HG03064 (cell line): Measurements from ENCODE around the gene PLK5.

ENCODE experiments used
- ATAC-seq: cut with Tn5 transposase; IDR thresholded peaks from one replicate; pipeline ENCODE4 v1.9.1; 2021; ENCODE audit warnings: low read depth; ENCODE audit not compliant: unreplicated experiment

The PLK5 gene

DNA sequence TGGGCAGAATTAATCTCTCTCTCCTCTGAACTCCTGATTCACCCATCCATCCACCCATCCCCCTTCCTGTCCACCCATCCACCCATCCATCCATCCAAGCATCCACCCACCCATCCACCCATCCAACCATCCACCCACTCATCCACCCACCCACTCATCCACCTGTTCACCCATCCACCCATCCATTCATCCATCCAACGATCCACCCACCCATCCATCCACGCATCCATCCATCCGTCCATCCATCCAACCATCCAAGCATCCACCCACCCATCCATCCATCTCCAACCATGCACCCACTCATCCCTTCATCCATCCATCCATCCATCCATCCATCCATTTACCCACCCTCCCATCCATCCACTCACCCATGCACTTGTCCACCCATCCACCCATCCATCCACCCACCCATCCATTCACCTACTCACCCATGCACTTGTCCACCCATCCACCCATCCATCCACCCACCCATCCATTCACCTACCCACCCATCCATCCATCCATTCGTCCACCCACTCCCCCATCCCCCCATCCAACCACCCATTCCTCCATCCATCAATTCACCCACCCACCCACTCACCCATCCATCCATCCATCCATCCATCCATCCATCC, 25.6 kb downstream of the PLK5 start:
- ATAC-seq: no peak

DNA sequence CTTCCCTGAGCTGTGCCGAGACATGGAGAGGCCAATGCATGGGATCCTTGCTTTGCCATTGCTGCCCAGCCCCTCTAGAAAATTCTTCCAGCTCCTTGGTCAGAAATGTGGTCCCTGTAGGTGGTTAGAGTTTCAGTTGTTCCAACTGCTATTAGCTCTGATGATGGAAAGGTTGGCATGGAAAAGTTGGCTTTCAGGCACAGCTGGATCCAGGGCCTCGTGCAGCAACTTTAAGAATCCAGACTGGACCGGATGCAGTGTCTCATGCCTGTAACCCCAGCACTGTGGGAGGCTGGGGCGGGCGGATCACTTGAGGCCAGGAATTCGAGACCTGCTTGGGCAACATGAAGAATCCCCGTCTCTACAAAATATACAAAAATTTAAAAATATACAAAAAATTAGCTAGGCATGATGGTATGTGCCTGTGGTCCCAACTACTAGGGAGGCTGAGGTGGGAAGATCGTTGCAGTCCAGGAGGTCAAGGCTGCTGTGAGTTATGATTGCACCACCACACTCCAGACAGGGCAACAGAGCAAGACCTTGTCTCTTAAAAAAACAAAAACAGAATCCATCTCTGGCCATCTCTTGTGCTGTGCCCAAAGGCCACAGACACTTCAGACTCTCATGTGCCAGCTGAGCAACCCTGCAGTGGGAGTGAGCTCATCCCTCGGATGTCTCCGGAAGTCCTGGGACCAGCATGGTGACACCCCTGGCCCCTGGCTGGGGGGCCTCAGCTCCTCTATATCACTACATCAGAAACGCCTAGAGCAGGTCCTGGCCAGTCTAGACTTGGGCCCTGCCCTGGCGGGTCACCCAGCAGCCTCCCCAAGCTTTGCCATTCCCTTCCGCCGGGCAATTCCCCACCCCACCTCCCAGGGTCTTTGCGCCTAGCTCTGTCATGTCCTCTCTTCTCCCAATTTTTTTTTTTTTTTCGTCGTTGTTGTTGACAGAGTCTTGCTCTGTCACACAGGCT, 27.5 kb downstream of the PLK5 start:
- ATAC-seq: no peak

DNA sequence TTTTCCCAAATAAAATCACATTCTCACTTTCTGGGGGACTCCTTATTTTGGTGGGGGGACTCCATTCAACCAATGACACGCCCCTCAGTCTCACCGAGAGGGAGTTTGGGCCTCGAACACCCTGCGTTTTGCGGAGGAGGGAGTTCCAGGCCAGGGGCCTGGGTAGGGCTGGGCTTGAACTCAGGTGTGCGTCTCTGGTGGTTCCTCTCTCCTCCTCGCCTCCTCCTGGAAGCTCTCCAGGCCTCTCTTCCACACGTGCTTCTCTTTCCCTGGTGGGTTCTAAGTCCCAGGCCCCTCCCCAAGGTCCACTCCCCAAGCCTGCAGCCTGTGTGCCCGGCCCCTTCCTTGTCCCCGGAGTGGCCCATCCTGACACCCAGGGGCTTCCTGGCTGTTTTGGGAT, 29.5 kb downstream of the PLK5 start:
- ATAC-seq: no peak

DNA sequence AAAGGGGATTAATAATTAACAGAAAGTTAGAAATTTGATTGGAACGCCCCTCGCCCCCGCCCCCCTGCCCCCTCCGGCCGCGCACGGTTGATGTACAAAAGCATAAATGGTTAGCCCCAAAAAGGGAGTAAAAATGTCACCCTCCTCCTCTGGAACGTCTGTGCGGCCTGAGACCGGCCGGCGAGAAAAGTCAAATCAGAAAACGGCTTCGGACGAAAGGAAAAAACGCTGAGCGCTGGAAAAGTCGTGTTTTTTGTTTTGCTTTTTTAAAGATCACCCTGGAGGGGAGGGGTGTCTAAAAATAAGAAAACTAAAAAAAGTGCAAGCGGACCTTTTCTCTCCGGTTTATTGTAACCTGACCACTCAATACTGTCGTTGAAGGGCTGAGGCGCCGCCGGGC, 31.1 kb downstream of the PLK5 start:
- ATAC-seq: no peak

DNA sequence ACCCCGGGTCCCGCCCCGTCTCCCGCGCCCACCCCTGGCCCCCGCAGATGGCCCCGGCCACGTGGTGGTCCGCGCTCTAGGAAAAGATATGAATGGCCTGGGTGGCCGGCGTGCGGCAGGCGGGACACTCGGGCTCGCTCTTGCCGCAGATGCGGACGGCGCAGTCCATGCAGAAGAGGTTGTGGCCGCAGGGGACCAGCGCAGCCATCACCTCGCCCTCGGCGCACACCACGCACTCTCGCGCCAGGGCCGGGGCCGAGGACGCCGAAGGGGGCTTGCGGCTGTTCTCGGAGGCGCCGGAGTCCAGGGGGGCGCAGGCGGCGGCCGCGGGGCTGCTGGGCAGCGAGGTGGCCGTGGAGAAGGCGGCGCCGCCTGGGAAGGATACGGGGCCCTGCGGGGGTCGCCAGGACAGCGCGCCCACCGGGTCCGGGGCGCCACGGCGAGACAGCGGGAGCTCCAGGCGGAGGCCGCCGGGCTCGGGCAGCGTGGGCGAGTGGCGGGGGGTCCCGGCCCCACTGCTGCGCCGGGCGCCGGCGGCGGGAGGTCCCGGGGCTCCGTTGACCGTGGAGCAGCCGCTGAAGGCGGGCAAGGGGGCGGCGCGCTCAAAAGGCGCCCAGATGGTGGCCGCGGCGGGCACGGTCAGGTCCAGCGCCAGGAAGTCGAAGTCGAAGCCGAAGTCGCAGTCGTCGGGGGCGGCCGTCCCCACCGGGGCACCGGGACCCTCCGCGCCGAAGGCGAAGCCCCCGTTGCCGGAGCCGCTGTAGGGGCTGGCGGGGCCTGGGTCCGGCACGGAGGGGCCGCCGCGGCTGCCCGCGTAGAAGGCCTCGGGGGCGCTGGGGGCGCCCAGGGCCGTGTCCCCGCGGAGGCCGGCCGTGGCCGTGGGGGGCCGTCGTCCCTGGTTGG, 31.9 kb downstream of the PLK5 start:
- ATAC-seq: no peak

DNA sequence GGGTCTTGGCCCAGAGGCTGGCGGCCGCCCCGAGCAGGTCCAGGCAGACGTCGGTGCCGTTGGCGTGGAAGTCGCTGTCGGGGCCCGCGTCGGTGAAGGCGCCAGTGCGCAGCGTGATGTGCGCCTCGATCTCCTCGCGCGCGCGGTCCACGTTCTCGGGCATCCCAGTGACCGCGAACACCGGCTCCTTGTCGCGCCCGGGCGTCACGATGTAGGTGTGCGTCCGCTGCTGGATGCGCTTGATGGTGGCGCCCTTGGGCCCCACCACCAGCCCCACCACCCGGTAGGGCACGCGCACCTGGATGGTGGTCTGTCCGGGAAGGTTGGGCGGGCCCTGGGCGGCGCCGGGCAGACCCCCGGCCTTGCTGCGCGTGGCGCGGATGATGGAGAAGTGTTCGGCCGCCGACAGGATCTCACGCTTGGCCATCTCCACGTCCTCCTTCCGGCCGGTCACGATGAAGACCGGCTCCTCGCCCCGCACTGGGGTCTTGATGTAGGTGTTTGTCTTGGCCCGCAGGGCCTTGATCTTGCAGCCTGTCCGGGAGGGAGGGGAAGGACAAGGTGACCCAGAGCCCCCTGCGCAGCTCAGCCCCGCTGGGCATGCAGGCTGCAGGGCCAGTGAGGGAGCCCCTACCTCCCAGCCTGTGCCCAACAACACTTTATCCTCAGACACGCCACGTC, 32.7 kb downstream of the PLK5 start:
- no peak for ATAC-seq

DNA sequence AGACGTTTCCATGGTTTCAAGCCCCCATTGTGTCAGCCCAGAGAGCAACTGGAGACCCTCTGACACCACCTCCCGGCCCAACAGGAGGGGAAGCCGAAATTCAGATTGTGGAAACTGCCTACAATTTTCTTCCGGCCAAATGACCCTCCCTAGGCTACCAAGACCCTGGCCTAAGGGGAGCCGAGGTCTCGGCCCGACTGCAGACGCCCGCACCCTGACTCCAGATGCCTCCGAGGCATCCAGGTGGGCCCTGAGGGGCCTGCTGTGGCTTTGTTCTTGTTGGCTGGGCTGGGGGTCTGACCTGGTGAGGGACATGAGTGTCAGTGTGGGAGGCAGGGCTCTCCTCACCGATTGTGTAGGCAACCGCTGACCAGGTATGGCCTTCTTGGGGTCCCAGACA, 34.7 kb downstream of the PLK5 start:
- no peak for ATAC-seq

DNA sequence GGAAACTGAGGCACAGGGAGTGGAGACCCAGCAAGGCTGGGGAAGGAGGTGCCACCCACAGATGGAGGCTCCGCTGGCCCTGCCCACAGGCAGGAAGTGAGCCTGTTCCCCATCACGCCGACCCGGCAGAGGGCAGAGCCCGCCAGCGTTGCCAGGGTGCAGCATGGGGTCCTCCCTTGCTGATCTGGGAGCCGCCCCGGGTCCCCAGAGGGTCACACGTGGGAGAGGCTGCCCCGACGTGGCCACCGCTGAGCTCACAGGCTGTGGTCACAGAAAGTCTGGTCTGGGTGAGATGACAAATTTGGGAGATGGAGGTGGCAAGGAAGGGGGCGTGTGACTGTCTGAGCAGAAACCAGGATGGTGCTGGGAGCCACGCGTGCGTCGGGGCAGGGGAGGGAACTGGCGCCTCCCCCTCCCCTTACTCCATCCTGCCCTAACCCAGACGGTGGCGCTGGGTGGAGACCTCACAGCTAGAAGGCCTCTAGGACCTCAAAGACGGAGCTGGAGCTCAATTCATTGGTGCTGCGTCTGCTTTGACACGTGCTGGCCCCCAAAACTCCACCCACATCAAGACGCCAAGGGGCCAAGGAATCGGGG, 36.5 kb downstream of the PLK5 start:
- no peak for ATAC-seq

DNA sequence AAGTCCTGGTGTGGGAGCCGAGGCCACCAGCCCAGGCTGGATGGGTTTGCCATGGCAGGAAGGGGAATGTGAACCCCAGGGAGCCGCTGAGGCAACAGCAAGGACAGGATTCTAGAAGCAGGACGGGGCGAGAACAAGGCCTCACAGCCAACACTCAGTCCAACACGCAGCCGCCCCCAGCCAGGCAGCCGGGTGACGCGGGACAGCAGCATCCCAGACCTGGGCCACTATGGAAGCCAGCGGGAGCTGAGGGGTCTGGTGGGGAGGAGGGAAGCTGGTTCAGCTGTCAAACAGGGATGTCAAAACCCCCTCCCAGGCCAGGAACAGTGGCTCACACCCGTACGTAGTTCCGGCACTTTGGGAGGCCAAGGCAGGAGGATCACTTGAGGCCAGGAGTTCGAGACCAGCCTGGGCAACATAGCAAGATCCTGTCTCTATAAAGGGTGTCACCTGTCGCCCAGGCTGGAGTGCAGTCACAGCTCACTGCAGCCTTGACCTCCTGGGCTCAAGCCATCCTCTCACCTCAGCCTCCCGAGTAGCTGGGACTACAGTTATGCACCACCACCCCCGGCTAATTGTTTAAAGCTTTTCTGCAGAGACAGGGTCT, 37.5 kb downstream of the PLK5 start:
- ATAC-seq: no peak

DNA sequence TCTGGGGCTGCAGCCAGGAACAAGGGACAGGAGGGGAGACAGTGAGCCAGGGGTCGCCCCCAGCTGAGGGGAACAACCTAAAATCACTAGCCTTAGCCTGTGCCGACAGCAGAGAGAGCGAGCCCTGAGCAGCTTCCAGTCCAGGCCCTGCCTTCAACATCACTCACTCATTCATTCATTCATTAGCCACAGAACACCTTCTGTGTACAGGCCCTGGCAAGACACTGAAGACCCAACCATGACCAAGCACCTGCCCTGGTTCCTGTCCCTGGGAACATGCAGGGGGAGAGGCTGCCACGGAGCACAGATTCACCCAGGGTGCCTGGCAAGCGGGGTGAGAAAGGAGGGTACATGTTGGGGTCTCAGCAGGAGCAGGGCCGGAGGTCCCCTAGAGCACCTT, 39.4 kb downstream of the PLK5 start:
- ATAC-seq: no peak

DNA sequence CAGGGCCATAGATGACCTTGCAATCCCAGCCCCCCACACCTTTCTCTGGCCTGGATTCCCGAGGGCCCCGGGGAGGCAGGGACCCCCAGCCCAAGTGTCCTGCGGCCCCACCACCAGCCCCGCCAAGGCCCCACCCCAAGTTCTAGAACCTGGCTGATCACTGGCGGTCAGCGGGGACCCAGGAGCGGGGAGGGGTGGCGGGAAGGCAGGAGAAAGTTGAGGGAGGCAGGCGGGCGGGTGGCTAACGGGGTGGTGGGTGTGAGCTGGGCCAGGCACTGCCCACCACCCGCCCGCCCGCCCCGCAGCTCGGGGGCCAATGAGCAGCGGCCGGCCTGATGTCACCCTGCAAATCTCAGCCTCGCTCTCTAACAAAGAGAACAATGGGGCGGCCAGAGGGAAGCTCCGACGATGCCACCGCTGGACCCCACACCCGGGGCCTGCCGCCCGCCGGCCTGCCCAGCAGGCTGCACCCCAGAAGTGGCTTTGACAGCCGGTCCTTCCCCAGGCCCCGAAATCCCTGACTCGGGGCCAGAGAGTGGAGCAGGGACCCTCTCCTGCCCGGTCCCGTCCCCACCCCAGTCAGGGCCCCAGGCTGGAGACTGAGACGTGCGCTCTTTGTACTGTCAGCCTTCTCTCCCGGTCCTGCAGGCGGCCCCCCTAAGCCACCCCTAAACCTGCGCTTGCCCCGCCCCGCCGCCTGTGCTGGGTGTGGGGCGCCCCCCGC, 42.7 kb downstream of the PLK5 start:
- ATAC-seq: no peak

DNA sequence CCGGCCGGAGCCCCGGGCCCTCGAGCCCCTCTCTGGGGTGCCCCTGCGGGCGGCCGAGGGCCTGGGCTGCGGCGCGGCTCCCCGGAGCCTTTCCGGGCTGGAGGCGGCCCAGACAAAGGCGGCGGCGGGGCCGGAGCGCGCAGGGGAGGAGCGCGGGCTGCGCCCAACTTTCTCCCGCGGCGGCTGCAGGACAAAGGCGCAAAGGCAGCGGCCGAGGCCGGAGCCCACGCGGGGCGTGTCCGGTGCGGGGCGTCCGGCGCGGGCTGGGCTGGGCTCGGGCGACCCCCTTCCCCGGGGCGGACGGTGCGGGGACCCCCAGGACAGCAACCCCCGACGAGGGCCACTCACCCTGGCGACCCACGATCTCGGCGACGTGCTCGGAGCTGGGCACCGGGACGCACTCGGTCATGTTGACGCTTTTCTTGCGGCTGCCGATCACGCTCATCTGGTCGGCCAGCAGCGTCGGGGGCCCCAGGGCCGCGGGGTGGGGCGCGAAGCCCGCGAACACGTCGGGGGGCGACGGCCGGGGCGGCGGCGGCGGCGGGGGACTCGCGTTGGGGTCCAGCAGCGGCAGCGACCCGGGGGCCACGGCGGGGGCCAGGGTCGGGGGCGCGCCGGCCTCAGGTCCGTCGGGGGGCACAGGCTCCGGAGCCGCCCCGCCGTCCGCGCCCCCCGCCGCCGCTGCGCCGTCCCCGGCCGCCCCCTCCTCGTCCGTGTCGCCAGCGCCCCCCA, 43.4 kb downstream of the PLK5 start:
- no peak for ATAC-seq

DNA sequence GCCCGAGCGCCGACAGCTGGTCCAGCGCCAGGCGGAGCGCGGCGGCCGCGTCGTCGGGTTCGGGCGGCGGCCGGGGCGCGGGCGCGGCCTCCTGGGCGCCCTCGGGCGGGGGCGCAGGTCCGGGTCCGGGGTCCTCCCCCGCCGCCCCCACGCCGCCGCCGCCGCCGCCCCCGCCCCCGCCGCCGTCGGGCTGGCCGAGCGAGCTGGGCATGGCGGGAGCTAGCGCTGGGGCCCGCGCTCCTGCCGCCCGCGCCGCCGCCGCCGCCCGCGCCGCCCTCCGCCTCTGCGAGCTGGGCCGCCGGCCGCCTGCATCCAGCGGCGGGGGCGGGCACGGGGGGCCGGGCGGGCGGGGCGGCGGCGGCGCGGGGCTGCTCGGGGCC, 44.0 kb downstream of the PLK5 start:
- ATAC-seq: no peak

DNA sequence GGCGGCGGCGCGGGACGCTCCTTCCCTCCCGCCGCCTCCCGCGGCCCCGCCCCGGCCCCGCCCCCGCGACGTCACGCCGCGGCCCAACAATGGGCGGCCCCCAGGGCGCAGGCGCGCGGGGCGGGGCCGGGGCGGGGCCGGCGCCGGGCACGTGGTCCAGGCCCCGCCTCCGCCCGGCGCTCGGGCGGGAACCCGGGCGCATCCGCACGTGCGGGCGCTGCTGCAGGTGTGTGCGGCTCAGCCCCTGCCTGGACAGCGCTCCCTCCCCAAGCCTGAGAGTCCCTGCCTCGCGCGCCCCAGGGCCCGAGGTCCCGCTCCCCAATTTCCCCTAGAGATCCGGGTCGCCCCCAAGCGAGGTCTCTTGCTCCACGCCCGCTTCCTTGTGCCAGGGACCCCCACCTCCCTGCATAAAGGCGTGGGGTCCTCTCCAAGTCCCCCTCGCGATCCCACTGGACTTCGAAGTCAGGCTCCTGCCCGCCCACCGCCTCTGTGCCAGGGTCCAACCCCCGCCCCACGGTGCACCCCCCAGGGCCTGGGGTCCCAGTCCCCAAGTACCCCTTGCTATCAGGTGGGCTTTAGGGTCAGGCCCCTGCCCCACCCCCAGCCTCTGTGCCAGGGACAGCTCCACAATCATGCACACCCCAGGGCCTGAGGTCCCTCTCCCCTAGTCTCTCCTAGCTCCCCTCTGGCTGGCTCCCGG, 44.6 kb downstream of the PLK5 start, which contains the start of gene MEX3D:
TSS of gene MEX3D (minus strand) at position 6 of the 700 bp plus-strand sequence. CDS start 267 bp downstream, outside the sequence.
- no peak for ATAC-seq

DNA sequence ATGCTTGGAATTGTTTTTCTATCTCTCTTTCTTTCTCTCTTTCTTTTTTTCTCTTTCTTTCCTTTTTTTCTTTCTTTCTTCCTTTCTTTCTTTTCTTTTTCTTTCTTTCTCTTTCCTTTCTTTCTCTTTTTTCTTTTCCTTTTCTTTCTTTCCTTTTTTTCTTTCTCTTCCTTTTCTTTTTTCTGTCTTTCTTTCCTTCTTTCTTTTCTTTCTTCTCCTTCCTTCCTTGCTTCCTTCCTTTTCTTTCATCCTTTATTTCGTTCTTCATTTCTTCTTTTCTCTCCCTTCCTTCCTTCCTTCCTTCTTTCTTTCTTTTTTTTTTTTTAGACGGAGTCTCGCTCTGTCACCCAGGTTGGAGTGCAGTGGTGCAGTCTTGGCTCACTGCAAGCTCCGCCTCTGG, 46.1 kb downstream of the PLK5 start:
- no peak for ATAC-seq

DNA sequence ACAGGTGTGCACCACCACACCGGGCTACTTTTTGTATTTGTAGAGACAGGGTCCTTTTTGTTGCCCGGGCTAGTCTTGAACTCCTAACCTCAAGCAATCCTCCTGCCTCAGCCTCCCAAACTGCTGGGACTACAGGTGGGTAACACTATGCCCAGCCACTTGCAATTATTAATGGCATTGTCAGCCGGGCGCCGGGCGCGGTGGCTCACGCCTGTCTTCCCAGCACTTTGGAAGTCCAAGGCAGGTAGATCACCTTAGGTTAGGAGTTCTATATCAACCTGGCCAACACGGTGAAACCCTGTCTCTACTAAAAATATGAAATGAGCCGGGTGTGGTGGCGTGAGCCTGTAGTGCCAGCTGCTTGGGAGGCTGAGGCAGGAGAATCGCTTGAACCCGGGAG, 47.0 kb downstream of the PLK5 start:
- no peak for ATAC-seq

DNA sequence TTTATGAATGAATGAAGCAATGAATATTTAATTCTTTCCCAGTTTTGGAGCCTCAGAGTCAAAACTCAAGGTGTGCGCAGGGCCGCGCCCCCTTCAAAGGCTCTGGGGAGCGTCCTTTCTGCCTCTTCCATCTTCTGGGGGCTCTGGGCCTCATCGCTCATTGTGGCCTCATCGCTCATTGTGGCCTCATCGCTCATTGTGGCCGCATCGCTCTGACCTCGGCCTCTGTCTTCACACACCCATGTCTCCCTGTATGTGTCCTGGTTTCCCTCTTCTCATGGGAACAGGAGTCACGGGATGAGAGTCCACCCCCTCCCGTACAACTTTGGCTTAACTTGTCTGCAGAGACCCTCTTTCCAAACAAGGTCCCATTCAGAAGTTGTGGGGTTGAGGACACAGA, 47.5 kb downstream of the PLK5 start:
- ATAC-seq: no peak

DNA sequence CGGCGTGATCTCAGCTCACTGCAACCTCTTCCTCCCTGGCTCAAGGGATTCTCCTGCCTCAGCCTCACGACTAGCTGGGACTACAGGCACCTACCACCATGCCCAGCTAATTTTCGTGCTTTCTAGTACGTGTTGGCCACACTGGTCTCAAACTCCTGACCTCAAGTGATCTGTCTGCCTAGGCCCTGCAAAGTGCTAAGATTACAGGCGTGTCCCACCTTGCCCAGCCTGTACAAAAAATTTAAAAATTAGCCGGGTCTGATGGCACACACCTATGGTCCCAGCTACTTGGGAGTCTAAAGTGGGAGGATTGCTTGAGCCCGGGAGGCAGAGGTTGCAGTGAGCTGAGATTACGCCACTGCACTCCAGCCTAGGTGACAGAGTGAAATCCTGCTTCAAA, 48.9 kb downstream of the PLK5 start:
- no peak for ATAC-seq
